DMS153 treated with DMSO at 0.1 percent for 48 hours (cell line): ENCODE results near the gene OR2AJ1.
"Not testable (repeated sequence)": the region's sequence is repeated elsewhere in the genome, so short reads cannot be mapped to it uniquely, and the experiment has no call there.

Source experiments
- DNase-seq: peaks from one replicate; lab custom pipeline; 2025; ENCODE audit not compliant: unreplicated experiment; lab: John Stamatoyannopoulos, UW

The OR2AJ1 gene

GRCh38 chr1:247924868-247925267 is at the start of gene OR2AJ1:
Gene OR2AJ1 (plus strand): TSS chr1:247924889. CDS start chr1:247933769, 8,880 bp downstream.
- no peak for DNase-seq

- no peak for DNase-seq
Observed at GRCh38 chr1:247883346-247883745, 41.3 kb upstream of the OR2AJ1 start.

- no peak for DNase-seq
Observed at GRCh38 chr1:247884797-247885413, 39.8 kb upstream of the OR2AJ1 start.

- DNase-seq: no peak
Observed at GRCh38 chr1:247895163-247895637, 29.5 kb upstream of the OR2AJ1 start, which contains the start of gene OR2W3. Gene OR2W3 (plus strand): TSS chr1:247895587. CDS start chr1:247895587, 0 bp downstream.

- DNase-seq: no peak
Observed at GRCh38 chr1:247895976-247896375, 28.7 kb upstream of the OR2AJ1 start.

GRCh38 chr1:247904122-247904521 is 20.6 kb upstream of the OR2AJ1 start:
- no peak for DNase-seq

- no peak for DNase-seq
Observed at GRCh38 chr1:247905181-247905580, 19.5 kb upstream of the OR2AJ1 start.

- DNase-seq: no peak
Observed at GRCh38 chr1:247905910-247906503, 18.7 kb upstream of the OR2AJ1 start.

- no peak for DNase-seq
Observed at GRCh38 chr1:247906504-247907047, 18.1 kb upstream of the OR2AJ1 start.

- no peak for DNase-seq
Observed at GRCh38 chr1:247908766-247909165, 15.9 kb upstream of the OR2AJ1 start.

GRCh38 chr1:247913786-247914185 is 10.9 kb upstream of the OR2AJ1 start:
- DNase-seq: no peak

- DNase-seq: no peak
Observed at GRCh38 chr1:247914941-247915662, 9.6 kb upstream of the OR2AJ1 start.

- no peak for DNase-seq
Observed at GRCh38 chr1:247919952-247920351, 4.7 kb upstream of the OR2AJ1 start, which contains the start of gene OR2T8. Gene OR2T8 (plus strand): TSS chr1:247920252. CDS start chr1:247921018, 766 bp downstream.

GRCh38 chr1:247923941-247924340 is 748 bp upstream of the OR2AJ1 start:
- DNase-seq: no peak

- no peak for DNase-seq
Observed at GRCh38 chr1:247933989-247934388, 9.3 kb downstream of the OR2AJ1 start.

GRCh38 chr1:247935781-247936180 is 11.1 kb downstream of the OR2AJ1 start:
- no peak for DNase-seq

- no peak for DNase-seq
Observed at GRCh38 chr1:247936415-247936814, 11.7 kb downstream of the OR2AJ1 start.

- not testable (repeated sequence) for DNase-seq
Observed at GRCh38 chr1:247936965-247937734, 12.5 kb downstream of the OR2AJ1 start.

- DNase-seq: no peak
Observed at GRCh38 chr1:247942624-247943023, 17.9 kb downstream of the OR2AJ1 start.

GRCh38 chr1:247948558-247948957 is 23.9 kb downstream of the OR2AJ1 start, which contains the start of gene OR2L8:
Gene OR2L8 (plus strand): TSS chr1:247948858. CDS start chr1:247948858, 0 bp downstream.
- DNase-seq: no peak

- DNase-seq: no peak
Observed at GRCh38 chr1:247953408-247953807, 28.7 kb downstream of the OR2AJ1 start.
